B cell (primary cell): ENCODE measurements around the gene CTBP2. TPM values are rescaled to one million over a fixed set of nuclear protein-coding genes. Genes with fewer than 3 reads are reported as not detected.

ENCODE experiments used
- ATAC-seq: fragments of 200-7000 bp; cut with Tn5 transposase; one replicate; pipeline ENCODE4 v1.10.0; 2021; ENCODE audit warnings: low read depth, mild to moderate bottlenecking, moderate number of reproducible peaks, moderate library complexity
- CTCF ChIA-PET: fragments of 350-600 bp; sonication (Branson Sonifier 250); formaldehyde crosslinking; loops from one replicate; lab custom pipeline; 2021; ENCODE audit warnings: antibody characterized with exemption, inconsistent platforms; lab: Charles Lee
- POLR2A ChIA-PET: fragments of 350-600 bp; sonication (Branson Sonifier 250); formaldehyde crosslinking; loops from one replicate; lab custom pipeline; 2021; ENCODE audit warnings: antibody characterized with exemption; lab: Charles Lee
- DNase-seq: peaks from one replicate; pipeline ENCODE4 v3.0.0; 2013
- H2AFZ ChIP-seq: 2 replicates; pipeline ENCODE4 v1.6.1; 2012; ENCODE audit warnings: mild to moderate bottlenecking, low read depth, low read length; ENCODE audit not compliant: insufficient read depth, poor library complexity, severe bottlenecking
- H3K27ac ChIP-seq, 2 donors: 1 replicate in 1 of 2; 2 replicates in 1 of 2; pipeline ENCODE4 v1.5.1; 2012 to 2013; ENCODE audit warnings: low read length in 2 of 2, mild to moderate bottlenecking in 2 of 2, moderate library complexity in 1 of 2
- H3K27me3 ChIP-seq, 4 experiments: fragments of 200-600 bp in 1 of 4; sonication (generic) in 1 of 4; replicated peaks in 1 of 4; 1 replicate in 2 of 4; 2 replicates in 2 of 4; pipeline versions ENCODE4 v1.6.1 to v1.7.0; 2013 to 2016; ENCODE audit warnings: low read length in 3 of 4, mild to moderate bottlenecking in 2 of 4, mixed read lengths in 1 of 4, moderate library complexity in 1 of 4; ENCODE audit not compliant: insufficient read depth in 4 of 4, control insufficient read depth in 3 of 4; ENCODE audit errors: control extremely low read depth in 1 of 4
- H3K36me3 ChIP-seq, 2 experiments: replicated peaks in 1 of 2; 1 replicate in 1 of 2; 2 replicates in 1 of 2; pipeline versions ENCODE4 v1.6.1 to v1.7.1; 2013; ENCODE audit warnings: low read length in 1 of 2; ENCODE audit not compliant: insufficient read depth in 2 of 2, control insufficient read depth in 1 of 2; ENCODE audit errors: control extremely low read depth in 1 of 2, extremely low read depth in 1 of 2
- H3K4me1 ChIP-seq, 2 donors: fragments of 200-600 bp in 1 of 2; sonication (generic) in 1 of 2; 1 replicate in 1 of 2; 2 replicates in 1 of 2; pipeline versions ENCODE4 v1.5.1 to v1.6.1; 2013 to 2017; ENCODE audit warnings: low read length in 2 of 2; ENCODE audit not compliant: control insufficient read depth in 2 of 2, insufficient read depth in 2 of 2
- H3K4me2 ChIP-seq: replicated peaks from 2 replicates; pipeline ENCODE3; 2012; ENCODE audit warnings: mild to moderate bottlenecking, low read depth, low read length; ENCODE audit not compliant: poor library complexity, severe bottlenecking
- H3K4me3 ChIP-seq, 5 experiments: fragments of 200-600 bp in 1 of 5; sonication (generic) in 1 of 5; 1 replicate in 3 of 5; 2 replicates in 2 of 5; pipeline versions ENCODE4 v1.5.1 to v1.7.0; 2011 to 2016; ENCODE audit warnings: low read length in 4 of 5, mild to moderate bottlenecking in 4 of 5, low read depth in 2 of 5, control low read depth in 1 of 5, moderate library complexity in 1 of 5; ENCODE audit not compliant: insufficient read depth in 1 of 5; ENCODE audit errors: control extremely low read depth in 1 of 5, extremely low read depth in 1 of 5
- H3K79me2 ChIP-seq: fragments of 200-600 bp; sonication (generic); one replicate; pipeline ENCODE4 v1.6.0; 2016; ENCODE audit warnings: low read length; ENCODE audit not compliant: control insufficient read depth, insufficient read depth
- H3K9ac ChIP-seq: fragments of 200-600 bp; sonication (generic); 2 replicates; pipeline ENCODE4 v1.6.1; 2017; ENCODE audit warnings: mild to moderate bottlenecking, low read length, moderate library complexity
- H3K9me3 ChIP-seq, 3 donors: one replicate each; pipeline versions ENCODE4 v1.6.1 to v1.7.1; 2013; ENCODE audit warnings: low read length in 2 of 3; ENCODE audit not compliant: control insufficient read depth in 2 of 3, insufficient read depth in 1 of 3; ENCODE audit errors: control extremely low read depth in 1 of 3
- H4K20me1 ChIP-seq: 2 replicates; pipeline ENCODE4 v1.6.0; 2012; ENCODE audit warnings: mild to moderate bottlenecking, low read length; ENCODE audit not compliant: insufficient read depth, control insufficient read depth, poor library complexity, severe bottlenecking
- H3K27ac Mint-ChIP-seq: one replicate; pipeline ENCODE4 v1.8.0; 2021; ENCODE audit warnings: mixed read lengths
- H3K27me3 Mint-ChIP-seq: one replicate; pipeline ENCODE4 v1.8.0; 2021; ENCODE audit warnings: mixed read lengths
- H3K4me1 Mint-ChIP-seq: one replicate; pipeline ENCODE4 v1.8.0; 2021; ENCODE audit warnings: mixed read lengths
- H3K4me3 Mint-ChIP-seq: one replicate; pipeline ENCODE4 v1.8.0; 2021; ENCODE audit warnings: mixed read lengths
- H3K9me3 Mint-ChIP-seq: one replicate; pipeline ENCODE4 v1.8.0; 2022; ENCODE audit warnings: mixed read lengths; ENCODE audit not compliant: insufficient read depth
- EZH2 ChIP-seq: IDR thresholded peaks from 2 replicates; pipeline ENCODE4 v1.6.1; 2012; ENCODE audit warnings: borderline replicate concordance, low read depth, mild to moderate bottlenecking, moderate library complexity, low read length; ENCODE audit not compliant: insufficient read depth, poor library complexity, severe bottlenecking
- WGBS: methylation state at CpG from one replicate; pipeline ENCODE4 v1.1.5; 2013; ENCODE audit warnings: missing lambda C conversion rate; ENCODE audit not compliant: insufficient coverage; 5-methylcytosine and 5-hydroxymethylcytosine counted together
- intact Hi-C: fragments of 100-400 bp; cut with micrococcal nuclease; formaldehyde crosslinking; loops from one replicate; pipeline ENCODE4 v1.10.0; 2022
- polyA plus RNA-seq: library from polyadenylated mRNA; depleted of rRNA; stranded (reverse); fragments of >200 nt; gene quantifications from 2 replicates; pipeline ENCODE4 v1.2.3, GENCODE V29; 2012
- total RNA-seq, 2 donors: library from RNA; stranded (reverse); fragments of 120-200 nt in 1 of 2; gene quantifications; 1 replicate in 1 of 2; 2 replicates in 1 of 2; pipeline versions ENCODE4 v1.2.3 to v1.2.4, GENCODE V29; 2013 to 2022
- TF ChIP-seq, protein P1 (sequence below): fragments of 200-600 bp; IDR thresholded peaks from one replicate; pipeline ENCODE4 v1.8.0; 2022; ENCODE audit warnings: antibody characterized with exemption, mild to moderate bottlenecking

CTBP2 gene
- total and polyA plus RNA-seq, 2 donors (not counting 1 experiment from before 2014, with no cell fraction given), result 0.39 to 0.85 TPM

GRCh38 chr10:125140151-125140550, 20.2 kb downstream of the CTBP2 start:
- Histone ChIP-seq H3K9ac (no peak overlapping the region), H3K27me3 (peaks cover 0 to 34% (median 8%) of the 10 kb centered on the region in 4 experiments), H4K20me1 (no peaks in the 10 kb centered on the region), H3K4me1 (peaks cover 13% of the 10 kb centered on the region in 2 donors), H3K4me3 (no peak overlapping the region), H2AFZ (no peak overlapping the region), H3K36me3 (no peaks in the 10 kb centered on the region), H3K9me3 (peaks cover 0 to 2% (median 0%) of the 10 kb centered on the region in 3 donors), H3K4me2 (no peak overlapping the region), H3K27ac (no peak overlapping the region), H3K79me2 (peaks cover 6% of the 10 kb centered on the region)
- Mint-ChIP-seq H3K4me3 (no peak overlapping the region), H3K4me1 (peaks cover 13% of the 10 kb centered on the region), H3K27me3 (peaks cover 56% of the 10 kb centered on the region), H3K27ac (no peak overlapping the region), H3K9me3 (no peaks in the 10 kb centered on the region)
- TF ChIP-seq, protein P1, sequence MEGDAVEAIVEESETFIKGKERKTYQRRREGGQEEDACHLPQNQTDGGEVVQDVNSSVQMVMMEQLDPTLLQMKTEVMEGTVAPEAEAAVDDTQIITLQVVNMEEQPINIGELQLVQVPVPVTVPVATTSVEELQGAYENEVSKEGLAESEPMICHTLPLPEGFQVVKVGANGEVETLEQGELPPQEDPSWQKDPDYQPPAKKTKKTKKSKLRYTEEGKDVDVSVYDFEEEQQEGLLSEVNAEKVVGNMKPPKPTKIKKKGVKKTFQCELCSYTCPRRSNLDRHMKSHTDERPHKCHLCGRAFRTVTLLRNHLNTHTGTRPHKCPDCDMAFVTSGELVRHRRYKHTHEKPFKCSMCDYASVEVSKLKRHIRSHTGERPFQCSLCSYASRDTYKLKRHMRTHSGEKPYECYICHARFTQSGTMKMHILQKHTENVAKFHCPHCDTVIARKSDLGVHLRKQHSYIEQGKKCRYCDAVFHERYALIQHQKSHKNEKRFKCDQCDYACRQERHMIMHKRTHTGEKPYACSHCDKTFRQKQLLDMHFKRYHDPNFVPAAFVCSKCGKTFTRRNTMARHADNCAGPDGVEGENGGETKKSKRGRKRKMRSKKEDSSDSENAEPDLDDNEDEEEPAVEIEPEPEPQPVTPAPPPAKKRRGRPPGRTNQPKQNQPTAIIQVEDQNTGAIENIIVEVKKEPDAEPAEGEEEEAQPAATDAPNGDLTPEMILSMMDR, result no peak
- TF ChIP-seq EZH2, result no peak
- 96% methylated on average over 5 of the region's 11 CpGs for WGBS
- ATAC-seq (no peak), DNase-seq (no peak)
- ChIA-PET CTCF (no interaction called here), POLR2A (no interaction called here)
- intact Hi-C loops, result no loop called here

DNA sequence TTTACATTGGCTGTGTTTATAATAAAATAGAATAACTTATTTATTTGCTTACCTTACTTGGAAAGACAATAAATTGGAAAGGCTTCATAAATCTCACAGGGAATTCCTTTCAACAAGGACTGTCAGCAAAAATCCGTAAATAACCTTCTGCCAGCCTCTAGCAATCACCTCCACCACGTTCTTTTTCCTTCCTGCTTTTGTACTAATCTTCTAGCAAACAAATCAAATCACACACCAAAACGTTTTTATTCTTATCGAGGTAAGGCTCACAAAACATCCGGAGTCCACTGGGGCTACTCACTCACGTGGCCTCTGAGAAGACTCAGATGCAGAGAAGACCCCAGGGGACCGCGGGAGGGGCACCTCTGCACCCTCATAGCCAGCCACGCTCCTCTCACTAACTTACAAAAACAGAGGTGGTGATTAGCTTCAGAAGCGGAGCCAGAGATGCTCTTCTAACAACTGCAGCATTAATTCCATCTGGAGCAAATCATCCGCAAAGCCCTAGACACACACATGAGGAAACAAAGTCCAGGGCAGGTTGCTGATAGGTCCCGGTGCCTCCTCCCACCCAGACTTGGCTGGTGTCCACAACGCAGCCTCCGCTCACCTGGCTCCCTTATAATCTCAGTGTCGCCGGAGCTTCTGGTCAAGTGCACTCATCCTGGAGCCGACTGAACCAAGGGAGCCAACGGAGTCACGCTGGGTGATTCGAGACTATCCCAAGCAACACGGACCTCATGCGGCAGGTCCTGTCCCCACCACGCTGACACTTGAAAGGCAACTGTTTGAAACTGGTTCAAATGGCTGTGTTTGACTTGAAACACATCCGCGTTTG, 22.5 kb downstream of the CTBP2 start:
- intact Hi-C loops, result no loop called here
- peaks cover 0 to 4% (median 0%) of the 10 kb centered on the region in 3 donors for H3K9me3 ChIP-seq
- Mint-ChIP-seq H3K4me3 (no peak overlapping the region), H3K4me1 (no peaks in the 10 kb centered on the region), H3K27ac (no peak overlapping the region), H3K27me3 (peaks cover 47% of the 10 kb centered on the region), H3K9me3 (no peaks in the 10 kb centered on the region)
- H3K9ac ChIP-seq, result no peak overlapping the region
- CTCF ChIA-PET, result no interaction called here
- WGBS, result 74% methylated on average over 25 of the region's 25 CpGs
- H3K27ac ChIP-seq, result no peak overlapping the region
- H3K79me2 ChIP-seq, result peaks cover 9% of the 10 kb centered on the region
- no peaks in the 10 kb centered on the region for H3K4me1 ChIP-seq
- H3K4me2 ChIP-seq, result no peak overlapping the region
- ATAC-seq (no peak), DNase-seq (no peak)
- TF ChIP-seq, protein P1, result no peak
- no peak for TF ChIP-seq EZH2
- no peak overlapping the region for H2AFZ ChIP-seq
- POLR2A ChIA-PET, result no interaction called here
- no peaks in the 10 kb centered on the region for H4K20me1 ChIP-seq
- no peaks in the 10 kb centered on the region for H3K36me3 ChIP-seq
- H3K4me3 ChIP-seq, result no peak overlapping the region
- H3K27me3 ChIP-seq, result peaks cover 0 to 24% (median 2%) of the 10 kb centered on the region in 4 experiments
